ENCODE results near the gene ZFAND3.
"Not testable (repeated sequence)": the region's sequence is repeated elsewhere in the genome, so short reads cannot be mapped to it uniquely, and the experiment has no call there.

Gene ZFAND3

DNA sequence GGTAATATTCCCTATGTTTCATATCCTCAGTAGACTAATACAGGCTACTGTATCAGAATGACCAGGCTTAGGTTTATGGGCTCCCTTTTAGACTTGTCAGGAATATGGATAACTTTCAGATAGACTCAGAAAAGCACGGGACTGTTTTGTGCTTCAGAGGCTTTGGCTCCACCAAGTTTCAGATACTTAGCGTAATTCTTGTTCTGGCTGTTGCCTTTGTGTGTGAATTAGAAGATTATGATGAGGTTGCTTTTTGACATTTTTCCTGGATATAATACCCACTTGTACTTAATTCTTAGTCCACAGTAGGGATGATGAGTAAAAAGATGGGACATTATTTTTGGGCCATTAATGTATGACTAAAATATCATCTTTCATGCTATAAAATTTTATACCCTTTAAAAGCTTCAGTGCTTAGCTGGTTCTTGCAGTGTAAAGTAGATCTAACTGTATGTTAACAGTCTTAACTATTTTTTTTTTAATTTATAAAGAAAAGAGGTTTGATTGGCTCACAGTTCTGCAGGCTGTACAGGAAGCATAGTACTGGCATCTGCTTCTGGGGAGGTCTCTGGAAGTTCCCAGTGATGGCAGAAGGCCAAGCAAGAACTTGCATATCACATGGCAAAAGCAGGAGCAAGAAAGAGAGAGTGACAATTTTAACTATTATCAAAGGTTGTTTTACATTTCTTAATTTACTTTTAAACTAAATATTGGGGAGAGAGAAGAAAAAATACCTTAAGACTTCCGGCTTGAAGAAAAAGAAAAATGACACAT lies 120.7 kb downstream of the ZFAND3 start:
- in situ Hi-C loops (cut with MboI; ENCODE audit: low sequenced_read_pairs, unreplicated experiment) = no loop called here
- TF ChIP-seq, protein P1, sequence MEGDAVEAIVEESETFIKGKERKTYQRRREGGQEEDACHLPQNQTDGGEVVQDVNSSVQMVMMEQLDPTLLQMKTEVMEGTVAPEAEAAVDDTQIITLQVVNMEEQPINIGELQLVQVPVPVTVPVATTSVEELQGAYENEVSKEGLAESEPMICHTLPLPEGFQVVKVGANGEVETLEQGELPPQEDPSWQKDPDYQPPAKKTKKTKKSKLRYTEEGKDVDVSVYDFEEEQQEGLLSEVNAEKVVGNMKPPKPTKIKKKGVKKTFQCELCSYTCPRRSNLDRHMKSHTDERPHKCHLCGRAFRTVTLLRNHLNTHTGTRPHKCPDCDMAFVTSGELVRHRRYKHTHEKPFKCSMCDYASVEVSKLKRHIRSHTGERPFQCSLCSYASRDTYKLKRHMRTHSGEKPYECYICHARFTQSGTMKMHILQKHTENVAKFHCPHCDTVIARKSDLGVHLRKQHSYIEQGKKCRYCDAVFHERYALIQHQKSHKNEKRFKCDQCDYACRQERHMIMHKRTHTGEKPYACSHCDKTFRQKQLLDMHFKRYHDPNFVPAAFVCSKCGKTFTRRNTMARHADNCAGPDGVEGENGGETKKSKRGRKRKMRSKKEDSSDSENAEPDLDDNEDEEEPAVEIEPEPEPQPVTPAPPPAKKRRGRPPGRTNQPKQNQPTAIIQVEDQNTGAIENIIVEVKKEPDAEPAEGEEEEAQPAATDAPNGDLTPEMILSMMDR (IDR thresholded peaks at IDR 0.05; ENCODE audit: borderline replicate concordance, control extremely low read depth, extremely low read depth, insufficient read depth, missing control alignments) = no peak
- no peak for DNase-seq (ENCODE audit: low spot score)

DNA sequence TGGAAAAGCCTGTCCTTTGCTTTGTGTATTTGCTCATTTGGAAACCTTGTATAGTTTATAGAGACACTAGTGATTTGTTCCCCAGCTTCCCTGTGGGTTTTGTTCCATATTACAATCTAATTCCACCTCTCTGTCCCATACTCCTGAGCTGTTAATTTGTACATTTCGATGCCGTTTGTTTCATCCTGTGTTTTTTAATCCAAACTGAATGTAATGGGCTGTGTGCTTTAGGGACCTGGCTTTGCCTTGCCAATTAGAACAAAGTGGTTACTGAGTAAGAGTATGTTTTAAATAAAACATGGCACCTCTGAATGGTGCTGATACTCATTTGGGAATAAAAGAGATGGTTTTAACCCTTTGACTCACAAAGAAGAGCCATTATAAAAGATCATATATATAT lies 122.3 kb downstream of the ZFAND3 start:
- DNase-seq (ENCODE audit: low spot score) = no peak
- TF ChIP-seq, protein P1 (IDR thresholded peaks at IDR 0.05; ENCODE audit: borderline replicate concordance, control extremely low read depth, extremely low read depth, insufficient read depth, missing control alignments) = no peak
- in situ Hi-C loops (cut with MboI; ENCODE audit: low sequenced_read_pairs, unreplicated experiment) = no loop called here

DNA sequence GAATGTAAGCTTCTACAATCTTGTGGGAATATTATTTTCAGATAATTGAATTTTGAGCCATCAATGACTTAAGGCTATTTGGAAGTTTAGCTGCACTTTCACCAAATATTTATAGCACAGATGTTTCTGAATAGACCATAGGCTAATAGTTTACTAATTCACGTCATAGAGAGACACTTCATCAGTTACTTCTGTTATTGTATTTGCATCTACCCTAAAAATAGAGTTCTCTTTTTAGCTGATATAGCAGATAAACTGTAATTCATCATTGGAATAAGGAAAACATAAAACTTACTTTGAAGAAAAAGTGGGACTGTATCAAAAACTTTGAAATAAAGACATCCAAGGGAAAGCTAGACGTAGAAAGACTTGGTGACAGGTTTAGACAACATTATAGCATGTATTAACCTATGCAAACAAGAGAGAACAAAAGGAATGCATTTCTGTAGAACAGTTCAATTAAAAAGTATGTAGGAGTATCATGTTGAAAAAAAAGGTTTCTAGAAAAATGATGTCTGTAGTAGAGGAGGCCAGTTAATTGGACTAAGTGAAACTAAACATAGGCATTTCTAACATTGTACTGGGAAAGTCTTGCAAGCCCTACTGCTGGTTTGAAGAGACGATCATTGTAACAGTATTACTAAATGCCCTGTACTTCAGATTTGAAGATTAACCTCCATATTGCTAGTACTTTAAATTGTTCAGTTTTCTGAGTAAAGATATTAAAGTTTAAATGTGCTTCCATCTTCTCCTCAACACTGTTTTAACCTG lies 123.3 kb downstream of the ZFAND3 start:
- TF ChIP-seq, protein P1 (IDR thresholded peaks at IDR 0.05; ENCODE audit: borderline replicate concordance, control extremely low read depth, extremely low read depth, insufficient read depth, missing control alignments) = no peak
- in situ Hi-C loops (cut with MboI; ENCODE audit: low sequenced_read_pairs, unreplicated experiment) = no loop called here
- no peak for DNase-seq (ENCODE audit: low spot score)

DNA sequence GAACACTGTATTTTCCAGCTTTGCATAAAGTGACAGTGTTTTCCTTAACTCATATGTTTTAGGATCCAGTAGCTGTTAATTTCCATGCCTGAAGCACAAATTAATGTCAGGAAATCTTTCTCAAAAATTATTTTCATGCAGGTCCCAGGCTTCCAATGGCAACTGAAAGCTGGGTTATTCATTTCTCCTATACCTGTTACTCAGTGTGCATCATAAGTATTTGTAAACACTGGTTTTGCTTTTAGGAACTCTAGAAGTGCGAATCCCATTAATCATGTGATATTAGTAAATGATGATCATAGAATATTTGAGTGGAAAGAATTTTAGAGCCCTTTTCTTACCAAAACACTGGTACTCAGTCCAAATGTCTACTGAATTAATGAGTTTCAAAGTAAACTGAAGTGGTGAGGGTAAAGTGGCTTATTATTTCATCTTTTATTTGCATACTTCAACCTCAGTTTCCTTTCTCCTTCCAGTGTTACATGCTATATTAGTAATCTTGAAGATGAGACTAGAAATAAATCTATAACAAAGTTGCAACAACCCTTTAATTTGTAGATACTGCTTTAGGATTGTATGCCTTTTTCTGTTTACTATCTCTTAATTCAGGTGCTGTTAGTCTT lies 124.0 kb downstream of the ZFAND3 start:
- DNase-seq (ENCODE audit: low spot score) = no peak
- TF ChIP-seq, protein P1 (IDR thresholded peaks at IDR 0.05; ENCODE audit: borderline replicate concordance, control extremely low read depth, extremely low read depth, insufficient read depth, missing control alignments) = no peak
- in situ Hi-C loops (cut with MboI; ENCODE audit: low sequenced_read_pairs, unreplicated experiment) = no loop called here

DNA sequence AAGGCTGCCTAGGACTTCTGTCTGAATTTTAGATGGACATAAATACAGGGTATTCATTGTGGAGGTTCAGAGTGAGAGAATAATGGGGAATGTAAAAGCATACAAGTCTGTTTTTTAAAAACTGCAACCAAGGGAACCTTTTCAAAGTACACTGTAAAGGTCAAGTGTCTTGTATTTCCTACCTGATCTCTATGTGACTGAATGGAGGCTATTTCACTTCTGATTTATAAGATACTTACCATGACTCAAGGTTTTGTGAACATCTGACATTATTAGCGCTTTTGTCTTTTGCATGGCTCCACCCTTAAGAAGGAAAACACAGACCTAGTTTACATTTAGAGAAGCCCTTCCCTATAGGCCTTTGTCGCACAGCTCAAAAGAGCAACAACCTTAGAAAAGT lies 126.5 kb downstream of the ZFAND3 start:
- in situ Hi-C loops (cut with MboI; ENCODE audit: low sequenced_read_pairs, unreplicated experiment) = no loop called here
- DNase-seq (ENCODE audit: low spot score) = no peak
- TF ChIP-seq, protein P1 (IDR thresholded peaks at IDR 0.05; ENCODE audit: borderline replicate concordance, control extremely low read depth, extremely low read depth, insufficient read depth, missing control alignments) = no peak

DNA sequence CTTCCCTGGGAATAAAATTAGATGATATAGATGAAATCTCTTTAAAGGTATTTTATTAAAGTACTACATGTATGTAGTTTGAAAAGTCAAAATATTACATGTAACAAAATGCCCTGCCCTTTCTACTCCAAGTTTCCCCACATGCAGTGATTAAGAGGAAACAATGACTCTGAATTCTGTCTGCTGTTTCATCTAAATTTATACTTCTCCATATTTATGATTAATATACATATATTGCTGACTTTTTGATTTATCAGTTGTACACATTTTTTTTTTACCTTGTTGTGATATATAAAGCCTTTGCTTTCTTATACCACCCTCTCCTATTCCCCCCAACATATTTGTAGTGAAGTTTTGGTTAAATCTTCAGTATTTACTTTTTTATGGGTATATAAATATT lies 127.9 kb downstream of the ZFAND3 start:
- DNase-seq (ENCODE audit: low spot score) = no peak
- TF ChIP-seq, protein P1 (IDR thresholded peaks at IDR 0.05; ENCODE audit: borderline replicate concordance, control extremely low read depth, extremely low read depth, insufficient read depth, missing control alignments) = no peak
- in situ Hi-C loops (cut with MboI; ENCODE audit: low sequenced_read_pairs, unreplicated experiment) = no loop called here

DNA sequence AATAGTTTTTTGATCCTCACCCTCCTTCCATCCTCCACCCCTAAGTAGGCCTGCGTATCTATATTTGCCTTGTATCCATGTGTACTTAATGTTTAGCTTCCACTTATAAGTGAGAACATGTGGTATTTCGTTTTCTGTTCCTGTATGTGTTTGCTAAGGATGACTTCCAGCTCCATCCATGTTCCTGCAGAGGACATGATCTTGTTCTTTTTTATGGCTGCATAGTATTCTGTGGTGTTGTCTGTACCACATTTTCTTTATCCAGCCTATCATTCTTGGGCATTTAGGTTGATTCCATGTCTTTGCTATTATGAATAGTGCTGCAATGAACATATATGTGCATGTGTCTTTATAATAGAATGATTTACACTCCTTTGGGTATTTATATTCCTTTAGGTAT lies 129.1 kb downstream of the ZFAND3 start:
- DNase-seq (ENCODE audit: low spot score); in situ Hi-C loops (cut with MboI; ENCODE audit: low sequenced_read_pairs, unreplicated experiment): not testable (repeated sequence)

Data from GM13976 (cell line).